ENCODE results near the gene ZBTB20.

- no peak for TF ChIP-seq CTCF (IDR thresholded peaks at IDR 0.05)
- no peak for TF ChIP-seq POLR2A (IDR thresholded peaks at IDR 0.05)
Measured at GRCh38 chr3:114333923-114334240, 813.2 kb downstream of the ZBTB20 start.
